GM12878 (cell line): ENCODE data around the gene CDK5R2. TPM values are rescaled to one million over a fixed set of nuclear protein-coding genes. Genes with fewer than 3 reads are reported as not detected.

Experiments used
- ATAC-seq: fragments of 200-7000 bp; cut with Tn5 transposase; 3 replicates; pipeline ENCODE4 v1.9.1; 2020; ENCODE audit warnings: mild to moderate bottlenecking, moderate library complexity
- BruUV-seq: library from RNA; stranded (reverse); fragments of 400-500 nt; replicated peaks from 2 replicates; lab custom pipeline; 2021; lab: Mats Ljungman, UMichigan
- CTCF ChIA-PET: fragments of 300-600 bp; sonication (Branson Sonifier 250); formaldehyde crosslinking; extraction: SDS; loops from one replicate; lab custom pipeline; 2021; ENCODE audit warnings: inconsistent platforms; lab: Yijun Ruan, JAX
- POLR2A ChIA-PET: fragments of 350-600 bp; formaldehyde crosslinking; extraction: SDS; loops from one replicate; lab custom pipeline; 2021; ENCODE audit warnings: inconsistent platforms; lab: Charles Lee
- RAD21 ChIA-PET: fragments of 300-600 bp; sonication (Branson Sonifier 250); formaldehyde crosslinking; loops from one replicate; lab custom pipeline; 2023; ENCODE audit warnings: antibody characterized with exemption; ENCODE audit not compliant: unreplicated experiment; lab: Charles Lee
- SMC1A ChIA-PET: fragments of 300-600 bp; sonication (Branson Sonifier 250); formaldehyde crosslinking; loops from one replicate; lab custom pipeline; 2023; ENCODE audit not compliant: unreplicated experiment, uncharacterized antibody; lab: Charles Lee
- DNase-seq: peaks from one replicate; pipeline ENCODE4 v3.0.0-alpha.2; 2011; ENCODE audit warnings: low read depth, low spot score
- FAIRE-seq: peaks from 3 replicates; lab custom pipeline; 2011; peaks lifted over from hg19 to GRCh38; lab: Jason Lieb, UNC
- H2AFZ ChIP-seq: 2 replicates; pipeline ENCODE4 v1.6.0; 2011; ENCODE audit warnings: low read depth, low read length, control low read depth; ENCODE audit not compliant: control insufficient read depth
- H3K27ac ChIP-seq: 2 replicates; pipeline ENCODE4 v1.5.1; 2011; ENCODE audit warnings: control low read depth; ENCODE audit not compliant: control insufficient read depth, insufficient read depth
- H3K27me3 ChIP-seq, 2 experiments: replicated peaks in 1 of 2; 2 replicates each; pipeline versions ENCODE4 v1.6.0 to v1.6.1; 2011; ENCODE audit warnings: low read length in 1 of 2; ENCODE audit not compliant: control insufficient read depth in 2 of 2, insufficient read depth in 2 of 2
- H3K36me3 ChIP-seq, 2 experiments: 2 replicates each; pipeline ENCODE4 v1.5.1; 2011; ENCODE audit warnings: low read length in 1 of 2; ENCODE audit not compliant: control insufficient read depth in 2 of 2, insufficient read depth in 2 of 2
- H3K4me1 ChIP-seq: 2 replicates; pipeline ENCODE4 v1.6.1; 2011; ENCODE audit warnings: mild to moderate bottlenecking, low read length, moderate library complexity, mixed read lengths; ENCODE audit not compliant: control insufficient read depth, insufficient read depth
- H3K4me2 ChIP-seq: 2 replicates; pipeline ENCODE4 v1.6.0; 2011; ENCODE audit warnings: control low read depth; ENCODE audit not compliant: control insufficient read depth, insufficient read depth
- H3K4me3 ChIP-seq: fragments of 200-600 bp; sonication (generic); 2 replicates; pipeline ENCODE4 v1.5.1; 2016
- H3K79me2 ChIP-seq: 2 replicates; pipeline ENCODE4 v1.6.0; 2011; ENCODE audit warnings: low read length; ENCODE audit not compliant: control insufficient read depth, insufficient read depth
- H3K9ac ChIP-seq: 2 replicates; pipeline ENCODE4 v1.8.0; 2011; ENCODE audit warnings: low read length, control low read depth, mixed read lengths; ENCODE audit not compliant: control insufficient read depth, insufficient read depth
- H3K9me3 ChIP-seq: replicated peaks from 3 replicates; pipeline ENCODE4 v1.5.1; 2011; ENCODE audit warnings: mild to moderate bottlenecking, low read length; ENCODE audit not compliant: control insufficient read depth, insufficient read depth
- H4K20me1 ChIP-seq: 2 replicates; pipeline ENCODE4 v1.6.0; 2011; ENCODE audit not compliant: control insufficient read depth, insufficient read depth
- BRCA1 ChIP-seq: IDR thresholded peaks from 2 replicates; pipeline ENCODE4 v1.6.1; 2011; ENCODE audit warnings: low read depth, low read length, improper control_type of control experiment
- CHD4 ChIP-seq: fragments of 200-600 bp; sonication (generic); IDR thresholded peaks from 2 replicates; pipeline ENCODE4 v1.6.1; 2016; ENCODE audit warnings: mild to moderate bottlenecking
- MYC ChIP-seq: IDR thresholded peaks from 2 replicates; pipeline ENCODE4 v1.6.1; 2011; ENCODE audit warnings: mild to moderate bottlenecking, low read length, moderate library complexity, inconsistent platforms; ENCODE audit not compliant: insufficient read depth, insufficient replicate concordance, insufficient read length, severe bottlenecking
- NKRF ChIP-seq: fragments of 450-650 bp; conservative IDR thresholded peaks from 2 replicates; pipeline ENCODE4 v1.6.1; 2017; ENCODE audit warnings: mild to moderate bottlenecking, moderate library complexity
- PKNOX1 ChIP-seq: fragments of 450-650 bp; IDR thresholded peaks from 2 replicates; pipeline ENCODE4 v1.6.1; 2016; ENCODE audit warnings: mild to moderate bottlenecking
- PML ChIP-seq: IDR thresholded peaks from 2 replicates; pipeline ENCODE4 v1.6.1; 2012; ENCODE audit warnings: low read length, inconsistent platforms
- POU2F2 ChIP-seq: IDR thresholded peaks from 3 replicates; pipeline ENCODE4 v1.6.1; 2011; ENCODE audit warnings: low read depth, mild to moderate bottlenecking, low read length, borderline replicate concordance
- RELA ChIP-seq: fragments of 450-650 bp; IDR thresholded peaks from 2 replicates; pipeline ENCODE4 v1.8.0; 2014; ENCODE audit warnings: borderline replicate concordance; ENCODE audit not compliant: partially characterized antibody
- RELB ChIP-seq: fragments of 450-650 bp; IDR thresholded peaks from 2 replicates; pipeline ENCODE4 v1.6.1; 2017; ENCODE audit warnings: low read depth, mild to moderate bottlenecking, moderate library complexity
- RUNX3 ChIP-seq: IDR thresholded peaks from 2 replicates; pipeline ENCODE4 v1.6.1; 2012; ENCODE audit warnings: low read length, inconsistent platforms
- SKIL ChIP-seq: fragments of 450-650 bp; IDR thresholded peaks from 2 replicates; pipeline ENCODE4 v1.6.1; 2017; ENCODE audit warnings: mild to moderate bottlenecking, low read depth, inconsistent platforms; ENCODE audit not compliant: poor library complexity, severe bottlenecking
- SMAD5 ChIP-seq: IDR thresholded peaks from 2 replicates; pipeline ENCODE4 v1.6.1; 2016; ENCODE audit warnings: antibody characterized with exemption, low read depth
- SUZ12 ChIP-seq: fragments of 200-600 bp; sonication (generic); IDR thresholded peaks from one replicate; pipeline ENCODE4 v1.6.1; 2018; ENCODE audit warnings: antibody characterized with exemption, mild to moderate bottlenecking; ENCODE audit not compliant: unreplicated experiment
- TBL1XR1 ChIP-seq: IDR thresholded peaks from 2 replicates; pipeline ENCODE4 v1.6.1; 2012; ENCODE audit warnings: low read depth, low read length, improper control_type of control experiment
- TCF7 ChIP-seq: IDR thresholded peaks from 2 replicates; pipeline ENCODE4 v1.6.1; 2014; ENCODE audit warnings: antibody characterized with exemption, borderline replicate concordance
- ZNF217 ChIP-seq: fragments of 450-650 bp; IDR thresholded peaks from 2 replicates; pipeline ENCODE4 v1.6.1; 2017; ENCODE audit warnings: antibody characterized with exemption, mild to moderate bottlenecking
- WGBS: methylation state at CpG from one replicate; pipeline ENCODE4 v1.1.6; 2016; ENCODE audit warnings: low lambda C conversion rate; ENCODE audit not compliant: insufficient replicate concordance, insufficient coverage; ENCODE audit errors: missing lambda C conversion rate; 5-methylcytosine and 5-hydroxymethylcytosine counted together
- in situ Hi-C: fragments of 300-500 bp; cut with MboI; formaldehyde crosslinking; loops from 9 replicates; pipeline ENCODE4 v1.14.3; 2018; ENCODE audit warnings: mixed read lengths
- intact Hi-C: fragments of 100-400 bp; cut with micrococcal nuclease; formaldehyde crosslinking; loops from one replicate; pipeline ENCODE4 v1.14.2; 2022; ENCODE audit not compliant: unreplicated experiment
- polyA plus RNA-seq, 11 experiments: library from polyadenylated mRNA; depleted of rRNA in 4 of 11; unstranded in 6 of 11; stranded (reverse) in 5 of 11; fragments of >200 nt; fragmentation: Nextera tagmentation in 4 of 11; fragmentation: Illumina TruSeq in 1 of 11; extraction: Ambion mirVana in 4 of 11; extraction: Trizol in 1 of 11; gene quantifications; 1 replicate in 1 of 11; 2 replicates in 10 of 11; pipeline versions ENCODE4 v1.2.1 to v1.2.3, GENCODE V29; 2011 to 2016; ENCODE audit warnings: inconsistent platforms in 2 of 11, missing spikeins in 2 of 11, low read depth in 1 of 11
- total RNA-seq, 4 experiments: library from RNA; depleted of rRNA in 3 of 4; stranded (reverse); fragments of >200 nt in 3 of 4; fragmentation: Illumina TruSeq in 1 of 4; extraction: Trizol in 1 of 4; gene quantifications; 2 replicates each; pipeline versions ENCODE4 v1.2.1 to v1.2.3, GENCODE V29; 2013 to 2021

The CDK5R2 gene
- total and polyA plus RNA-seq, 10 of the 15 experiments (the other 5 are each of a cell fraction or from before 2014, with no cell fraction given) = not detected

GRCh38 chr2:218995561-218995960 is 36.1 kb downstream of the CDK5R2 start:
- ChIA-PET SMC1A (interaction anchor here (0.6 kb wide), 1 partner anchor 63 kb away, joined by 3 read pairs; no protein-coding TSS in a partner anchor), RAD21 (interaction anchor here (1.5 to 1.8 kb wide), 4 partner anchors 89 to 159 kb away, joined by 3 to 10 read pairs (median 5); no protein-coding TSS in a partner anchor), POLR2A (no interaction called here), CTCF (interaction anchor here (0.8 to 3.3 kb wide), 19 partner anchors 13 to 164 kb away, joined by 3 to 13 read pairs (median 4); partner anchors contain the start of gene CDK5R2)
- no peak; the same call in 2 of the 3 replicates for ATAC-seq
- Histone ChIP-seq H2AFZ (no peak overlapping the region), H3K27me3 (peaks cover 18 to 28% of the 10 kb centered on the region in 2 experiments), H3K4me2 (no peak overlapping the region), H3K4me1 (no peaks in the 10 kb centered on the region), H3K9me3 (no peaks in the 10 kb centered on the region), H3K4me3 (no peak overlapping the region), H4K20me1 (no peaks in the 10 kb centered on the region), H3K79me2 (no peaks in the 10 kb centered on the region), H3K27ac (no peak overlapping the region), H3K9ac (no peak overlapping the region), H3K36me3 (no peaks in the 10 kb centered on the region)
- intact Hi-C loops = no loop called here
- 9% methylated on average over 8 of the region's 8 CpGs for WGBS
- no TSS peak for BruUV-seq
- in situ Hi-C loops = no loop called here
- no peak for DNase-seq
- FAIRE-seq = no peak
- TF ChIP-seq SUZ12 (no peak), POU2F2 (no peak), MYC (no peak), CHD4 (no peak), TCF7 (no peak), RELA (no peak), TBL1XR1 (no peak), RELB (no peak), NKRF (no peak), PML (no peak), SMAD5 (no peak), ZNF217 (no peak), RUNX3 (no peak), PKNOX1 (no peak), SKIL (no peak), BRCA1 (no peak)
